GM13977 (cell line): Measurements from ENCODE around the gene STOML1.

ENCODE experiments used
- DNase-seq: peaks from one replicate; pipeline ENCODE4 v3.0.0; 2012; ENCODE audit warnings: low spot score
- in situ Hi-C: fragments of 300-500 bp; cut with MboI; formaldehyde crosslinking; loops from one replicate; pipeline ENCODE4 v1.12.0; 2022; ENCODE audit warnings: low sequenced_read_pairs, low pct_unique_long_range_greater_than_20kb, mixed read lengths, inconsistent platforms; ENCODE audit not compliant: unreplicated experiment
- TF ChIP-seq, protein P1 (sequence below): IDR thresholded peaks from 2 replicates; pipeline ENCODE4 v1.5.1; 2012; ENCODE audit warnings: mild to moderate bottlenecking, control low read depth; ENCODE audit not compliant: insufficient read depth; ENCODE audit errors: extremely low read depth, missing control alignments

Gene STOML1, protein sequence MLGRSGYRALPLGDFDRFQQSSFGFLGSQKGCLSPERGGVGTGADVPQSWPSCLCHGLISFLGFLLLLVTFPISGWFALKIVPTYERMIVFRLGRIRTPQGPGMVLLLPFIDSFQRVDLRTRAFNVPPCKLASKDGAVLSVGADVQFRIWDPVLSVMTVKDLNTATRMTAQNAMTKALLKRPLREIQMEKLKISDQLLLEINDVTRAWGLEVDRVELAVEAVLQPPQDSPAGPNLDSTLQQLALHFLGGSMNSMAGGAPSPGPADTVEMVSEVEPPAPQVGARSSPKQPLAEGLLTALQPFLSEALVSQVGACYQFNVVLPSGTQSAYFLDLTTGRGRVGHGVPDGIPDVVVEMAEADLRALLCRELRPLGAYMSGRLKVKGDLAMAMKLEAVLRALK

DNA sequence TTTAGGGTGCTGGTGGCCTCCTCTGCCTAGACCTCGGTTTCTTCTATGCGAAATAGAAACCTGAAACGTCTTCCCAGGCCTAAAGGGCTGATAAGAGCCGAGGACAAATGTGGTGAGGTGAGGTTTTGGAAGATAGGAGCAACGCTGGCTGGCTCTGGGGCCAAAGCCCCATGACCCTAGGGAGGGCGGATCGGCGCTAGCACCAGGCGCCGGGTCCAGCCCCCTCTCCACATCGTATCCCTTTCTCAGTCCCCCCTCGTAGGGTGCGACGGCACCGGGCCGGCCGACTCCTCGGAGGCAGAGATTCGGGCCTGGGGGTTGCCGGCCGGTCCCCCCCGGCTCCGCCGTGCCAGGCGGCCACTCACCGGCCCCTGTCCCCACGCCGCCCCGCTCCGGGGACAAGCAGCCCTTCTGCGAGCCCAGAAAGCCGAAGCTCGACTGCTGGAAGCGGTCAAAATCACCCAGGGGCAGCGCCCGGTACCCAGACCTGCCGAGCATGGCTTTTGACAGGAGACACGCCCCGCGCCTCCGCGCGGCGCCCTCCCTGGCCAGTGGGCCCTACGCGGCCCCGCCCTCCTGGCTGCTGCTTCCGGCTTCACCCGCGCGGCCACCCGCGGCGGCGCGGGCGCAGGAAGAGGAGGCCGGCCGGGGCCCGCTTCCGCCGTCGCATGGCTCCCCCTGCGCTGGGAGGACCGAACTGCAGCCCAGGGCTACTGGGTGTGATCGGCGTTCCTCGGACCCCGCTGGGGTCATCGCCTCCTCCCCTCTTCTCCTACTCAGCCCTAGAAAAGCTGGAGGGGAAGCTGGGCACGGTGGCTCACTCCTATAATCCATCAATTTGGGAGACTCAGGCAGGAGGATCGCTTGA, at the start of gene STOML1:
TSS of gene STOML1 (minus strand) at position 570 of the 868 bp plus-strand sequence. CDS start at position 498, 72 bp downstream.
- in situ Hi-C loops = no loop called here
- DNase-seq = peak; percentile 98
- TF ChIP-seq, protein P1, sequence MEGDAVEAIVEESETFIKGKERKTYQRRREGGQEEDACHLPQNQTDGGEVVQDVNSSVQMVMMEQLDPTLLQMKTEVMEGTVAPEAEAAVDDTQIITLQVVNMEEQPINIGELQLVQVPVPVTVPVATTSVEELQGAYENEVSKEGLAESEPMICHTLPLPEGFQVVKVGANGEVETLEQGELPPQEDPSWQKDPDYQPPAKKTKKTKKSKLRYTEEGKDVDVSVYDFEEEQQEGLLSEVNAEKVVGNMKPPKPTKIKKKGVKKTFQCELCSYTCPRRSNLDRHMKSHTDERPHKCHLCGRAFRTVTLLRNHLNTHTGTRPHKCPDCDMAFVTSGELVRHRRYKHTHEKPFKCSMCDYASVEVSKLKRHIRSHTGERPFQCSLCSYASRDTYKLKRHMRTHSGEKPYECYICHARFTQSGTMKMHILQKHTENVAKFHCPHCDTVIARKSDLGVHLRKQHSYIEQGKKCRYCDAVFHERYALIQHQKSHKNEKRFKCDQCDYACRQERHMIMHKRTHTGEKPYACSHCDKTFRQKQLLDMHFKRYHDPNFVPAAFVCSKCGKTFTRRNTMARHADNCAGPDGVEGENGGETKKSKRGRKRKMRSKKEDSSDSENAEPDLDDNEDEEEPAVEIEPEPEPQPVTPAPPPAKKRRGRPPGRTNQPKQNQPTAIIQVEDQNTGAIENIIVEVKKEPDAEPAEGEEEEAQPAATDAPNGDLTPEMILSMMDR = peak; percentile 91

DNA sequence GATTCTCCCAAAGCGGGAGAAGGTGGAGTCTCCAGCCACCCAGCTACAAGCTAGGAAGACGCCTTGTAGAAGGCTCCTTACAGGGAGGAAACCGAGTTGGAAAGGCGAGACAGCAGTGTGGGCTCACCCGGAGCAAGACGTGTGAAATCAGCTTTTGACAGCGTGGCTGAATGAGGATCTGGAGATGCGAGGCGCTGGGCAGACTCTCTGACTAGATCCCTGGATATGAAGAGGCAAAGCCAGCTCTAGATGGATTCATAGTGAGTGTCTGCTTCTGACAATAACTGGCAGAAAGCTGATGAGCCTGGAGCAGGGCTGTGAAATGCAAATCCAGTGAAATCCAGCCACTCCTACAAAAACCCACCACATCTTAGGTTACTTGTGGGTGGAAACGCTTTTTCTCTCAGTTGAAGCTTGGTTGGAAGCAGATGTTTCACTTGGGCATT, 49.2 kb upstream of the STOML1 start:
- TF ChIP-seq, protein P1 = no peak
- in situ Hi-C loops = no loop called here
- DNase-seq = no peak

DNA sequence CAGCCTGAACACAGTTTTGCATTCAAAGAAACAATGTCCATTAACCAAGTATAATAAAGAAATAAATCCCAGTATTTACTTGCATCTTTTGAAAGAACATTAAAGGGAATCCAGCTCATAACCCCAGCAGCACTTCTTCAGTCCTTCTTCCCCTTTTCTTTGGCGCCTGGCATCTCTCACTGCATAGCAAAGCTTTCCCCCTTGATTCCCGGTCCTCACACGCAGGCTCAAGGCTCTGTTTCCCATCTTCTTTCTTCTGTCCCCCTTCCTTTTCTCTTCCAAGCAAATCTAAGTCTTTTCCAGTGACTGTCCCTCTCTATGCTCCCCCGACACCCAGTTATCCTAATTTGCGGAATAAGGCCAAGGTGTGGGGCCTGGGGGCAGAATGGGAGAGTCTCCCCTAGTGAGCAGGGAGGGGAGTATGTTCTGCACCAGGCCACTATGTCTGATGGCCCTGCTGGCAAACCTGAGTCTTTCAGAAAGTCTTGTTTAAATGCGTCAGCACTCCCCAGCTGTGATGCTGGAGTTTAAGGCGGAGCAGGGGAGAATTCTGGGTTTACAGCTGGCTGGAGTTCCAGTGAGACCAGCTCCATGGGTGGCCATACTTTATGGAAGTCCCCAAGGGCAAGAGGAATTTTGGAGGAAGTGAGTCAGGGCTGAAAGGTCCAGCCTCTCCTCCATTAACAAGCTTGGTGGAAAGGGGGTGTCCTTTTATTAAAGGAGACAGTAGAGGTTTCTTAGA, 48.2 kb upstream of the STOML1 start:
- no peak for DNase-seq

DNA sequence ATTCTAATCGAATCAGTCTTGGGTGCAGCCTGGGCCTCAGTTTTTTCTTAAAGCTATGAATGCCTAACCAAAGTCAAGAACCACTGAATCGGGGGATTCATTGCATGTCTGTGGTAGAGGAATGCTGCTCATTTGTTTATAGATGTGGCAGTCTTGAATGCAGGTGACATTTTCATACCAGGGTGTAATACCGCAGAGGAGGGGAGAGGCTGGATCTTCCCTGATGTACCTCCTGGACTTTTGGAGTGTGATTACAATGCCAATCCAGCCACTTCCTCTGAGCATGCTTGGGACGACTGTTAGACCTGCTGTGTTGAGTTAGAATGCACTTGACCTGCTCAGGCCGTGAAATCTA, 47.5 kb upstream of the STOML1 start:
- TF ChIP-seq, protein P1 = no peak
- in situ Hi-C loops = no loop called here
- DNase-seq = no peak

More for the DNA sequence above, 48.2 kb upstream of the STOML1 start:
- in situ Hi-C loops = no loop called here
- TF ChIP-seq, protein P1 = no peak

DNA sequence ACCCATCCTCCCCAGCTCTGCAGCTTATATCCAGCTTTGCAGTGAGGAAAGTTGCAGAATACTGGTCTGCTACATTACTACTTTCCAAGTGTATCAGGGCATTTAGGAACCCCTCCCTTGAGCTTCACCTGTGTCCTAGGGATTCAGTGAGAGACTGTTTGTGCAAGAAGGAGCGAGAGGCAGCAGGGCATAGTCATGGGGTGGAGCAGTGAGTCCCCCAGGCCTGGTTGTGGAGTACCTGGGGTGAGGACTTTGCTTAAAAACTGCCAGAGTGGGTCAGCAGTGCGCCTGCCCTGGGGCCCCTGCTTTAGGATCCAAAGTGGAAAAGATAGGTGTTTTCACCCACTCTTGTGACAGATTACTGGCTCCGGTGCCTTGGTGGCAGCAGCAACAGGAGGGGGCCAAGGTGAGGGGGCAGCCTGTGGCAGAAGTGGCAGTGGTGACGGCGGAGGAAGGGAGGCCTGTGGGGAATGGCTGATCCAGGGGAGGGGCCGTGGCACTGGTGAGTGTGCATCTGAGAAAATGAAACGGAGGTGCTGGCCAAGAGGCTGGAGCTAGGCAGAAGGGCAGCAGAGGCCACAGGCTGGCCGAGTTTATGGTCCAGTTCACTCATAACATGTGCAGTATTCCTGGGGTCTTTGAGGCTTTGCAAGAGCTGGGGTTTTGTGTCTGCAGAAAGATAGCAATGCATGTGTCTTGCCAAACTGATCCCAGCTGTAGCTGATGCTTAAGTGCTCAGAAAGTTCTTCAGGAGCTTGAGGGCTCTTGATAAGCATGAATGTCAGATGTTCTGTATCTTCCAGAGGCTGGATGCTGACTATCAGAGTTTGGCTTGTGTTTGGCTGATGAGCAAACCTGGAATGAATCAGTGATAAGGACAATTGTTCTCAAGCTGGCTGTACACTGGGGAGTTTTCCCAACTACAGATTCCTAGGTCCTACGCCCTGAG, 46.9 kb upstream of the STOML1 start:
- DNase-seq = no peak
- TF ChIP-seq, protein P1 = no peak
- in situ Hi-C loops = no loop called here
